HFF-Myc (cell line): ENCODE measurements around the gene MPZL1.
A peak's percentile ranks its signal among the peaks of the same experiment; 100 is the strongest.

Experiments used
- DNase-seq: peaks from one replicate; pipeline ENCODE4 v3.0.0-alpha.2; 2011; ENCODE audit warnings: low read depth; ENCODE audit errors: extremely low read depth
- H3K4me3 ChIP-seq: replicated peaks from 2 replicates; pipeline ENCODE4 v1.5.1; 2011; ENCODE audit warnings: low read depth, mild to moderate bottlenecking, control low read depth, low read length
- TF ChIP-seq, protein P1 (sequence below): IDR thresholded peaks from 2 replicates; pipeline ENCODE4 v1.5.1; 2012; ENCODE audit warnings: mild to moderate bottlenecking, low read depth, low read length, control low read depth; ENCODE audit errors: missing control alignments

The MPZL1 gene

DNA sequence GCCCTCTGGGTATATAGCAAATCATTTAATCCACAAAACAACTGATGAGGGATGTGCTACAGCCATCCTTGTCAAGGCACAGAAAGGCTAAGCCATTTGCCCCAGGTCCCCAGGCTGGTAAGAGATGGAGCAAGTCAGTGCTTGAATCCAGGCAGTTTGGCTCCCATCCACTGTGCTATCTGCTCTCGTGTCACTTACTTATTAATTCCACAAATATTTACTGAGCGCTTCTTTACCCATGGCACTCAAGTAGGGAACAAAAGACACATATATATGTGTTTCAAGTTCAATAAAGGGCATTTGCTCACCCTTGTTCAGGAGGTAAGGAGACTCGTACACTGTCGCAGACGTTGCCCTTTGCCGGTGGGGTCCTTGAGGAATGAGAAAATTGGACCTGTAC lies 38.6 kb upstream of the MPZL1 start:
- H3K4me3 ChIP-seq, result no peak overlapping the region
- TF ChIP-seq, protein P1, sequence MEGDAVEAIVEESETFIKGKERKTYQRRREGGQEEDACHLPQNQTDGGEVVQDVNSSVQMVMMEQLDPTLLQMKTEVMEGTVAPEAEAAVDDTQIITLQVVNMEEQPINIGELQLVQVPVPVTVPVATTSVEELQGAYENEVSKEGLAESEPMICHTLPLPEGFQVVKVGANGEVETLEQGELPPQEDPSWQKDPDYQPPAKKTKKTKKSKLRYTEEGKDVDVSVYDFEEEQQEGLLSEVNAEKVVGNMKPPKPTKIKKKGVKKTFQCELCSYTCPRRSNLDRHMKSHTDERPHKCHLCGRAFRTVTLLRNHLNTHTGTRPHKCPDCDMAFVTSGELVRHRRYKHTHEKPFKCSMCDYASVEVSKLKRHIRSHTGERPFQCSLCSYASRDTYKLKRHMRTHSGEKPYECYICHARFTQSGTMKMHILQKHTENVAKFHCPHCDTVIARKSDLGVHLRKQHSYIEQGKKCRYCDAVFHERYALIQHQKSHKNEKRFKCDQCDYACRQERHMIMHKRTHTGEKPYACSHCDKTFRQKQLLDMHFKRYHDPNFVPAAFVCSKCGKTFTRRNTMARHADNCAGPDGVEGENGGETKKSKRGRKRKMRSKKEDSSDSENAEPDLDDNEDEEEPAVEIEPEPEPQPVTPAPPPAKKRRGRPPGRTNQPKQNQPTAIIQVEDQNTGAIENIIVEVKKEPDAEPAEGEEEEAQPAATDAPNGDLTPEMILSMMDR, result no peak
- no peak for DNase-seq

DNA sequence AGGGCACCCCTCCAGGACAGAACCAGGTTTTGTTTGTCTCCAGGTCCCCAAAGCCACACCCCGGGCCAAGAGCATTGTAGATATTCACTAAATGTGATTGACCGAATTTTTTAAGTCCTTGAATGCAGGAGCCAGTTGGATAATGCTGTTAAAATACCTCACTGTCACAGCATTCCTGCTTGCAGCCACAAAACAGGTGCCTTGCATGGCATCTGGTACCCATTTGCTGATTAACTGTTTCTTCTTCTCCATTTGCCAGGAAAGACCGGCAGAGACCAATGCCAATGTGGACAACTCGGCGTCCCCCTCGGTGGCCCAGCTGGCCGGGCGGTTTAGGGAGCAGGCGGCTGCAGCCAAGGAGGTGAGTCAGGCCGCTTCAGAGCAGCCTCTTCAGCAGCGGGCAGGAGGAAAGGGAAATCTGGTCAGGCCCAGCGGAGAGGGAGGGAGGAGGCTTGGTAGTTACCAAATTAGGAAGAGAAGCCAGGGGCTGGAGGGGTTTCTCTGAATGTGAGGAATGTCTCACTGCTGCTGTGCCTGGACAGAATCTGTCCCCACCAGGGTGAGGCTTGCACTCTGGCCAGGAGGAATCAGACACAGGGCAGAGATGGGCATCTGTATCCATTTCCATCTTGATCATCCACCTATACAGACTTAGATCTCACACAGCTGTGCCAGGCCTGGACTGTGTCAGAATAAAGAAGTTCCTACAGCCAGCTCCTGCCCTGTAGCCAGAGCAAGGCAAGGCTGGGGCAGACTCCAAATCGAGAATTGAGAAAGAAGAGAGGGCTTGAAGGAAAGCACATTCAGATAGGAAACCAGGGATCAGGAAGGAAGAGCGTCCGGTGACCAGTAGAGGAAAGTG lies 37.9 kb upstream of the MPZL1 start:
- no peak overlapping the region for H3K4me3 ChIP-seq
- TF ChIP-seq, protein P1, result no peak
- DNase-seq, result no peak

DNA sequence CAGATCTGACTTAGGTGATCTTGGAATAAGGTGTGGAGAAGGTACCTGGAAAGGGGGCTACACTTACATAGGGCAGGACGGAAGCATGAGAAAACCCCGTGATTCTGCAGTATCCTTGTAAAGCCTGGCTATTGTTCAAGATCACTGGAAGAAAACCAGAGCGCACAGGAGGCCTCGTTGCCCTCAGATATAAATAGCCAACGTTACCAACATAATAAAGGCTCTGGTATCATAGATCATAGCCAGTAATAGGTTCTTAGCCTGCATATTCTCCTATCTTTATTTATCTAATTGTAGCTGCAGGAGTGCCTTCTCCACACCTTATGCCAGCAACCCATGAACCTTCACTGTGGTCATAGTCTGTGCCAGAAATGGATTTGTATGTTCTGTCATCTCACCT lies 35.9 kb upstream of the MPZL1 start:
- H3K4me3 ChIP-seq, result no peak overlapping the region
- DNase-seq, result no peak
- TF ChIP-seq, protein P1, result no peak

DNA sequence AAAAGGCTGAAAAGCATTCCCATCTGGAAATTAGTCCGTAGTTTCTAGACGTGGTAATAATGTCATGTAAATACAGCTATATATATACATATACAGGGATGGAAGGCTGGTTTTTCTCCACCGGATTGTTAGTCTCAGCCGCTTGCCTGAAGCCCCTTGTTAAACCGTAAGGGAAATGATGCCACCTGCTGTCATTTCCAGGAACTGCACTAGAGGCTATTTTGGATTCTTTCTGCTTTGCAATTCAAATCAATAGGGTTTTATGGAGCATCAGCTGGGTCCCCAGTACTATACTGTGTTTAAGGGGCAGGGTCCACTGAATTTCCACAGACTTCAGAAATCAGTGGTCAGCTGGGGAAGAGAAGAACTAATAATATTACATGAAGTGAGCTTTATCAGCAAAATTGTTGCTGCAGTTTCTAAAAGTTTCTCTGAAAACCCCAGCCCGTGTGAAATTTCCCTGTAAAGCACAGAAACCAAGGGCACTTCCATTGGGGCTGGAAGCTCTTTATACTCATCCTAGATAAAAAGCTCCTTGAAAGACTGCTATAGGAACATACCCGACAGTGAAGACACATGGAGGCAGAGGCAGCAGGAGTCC lies 33.8 kb upstream of the MPZL1 start:
- peak; percentile 66 for DNase-seq

DNA sequence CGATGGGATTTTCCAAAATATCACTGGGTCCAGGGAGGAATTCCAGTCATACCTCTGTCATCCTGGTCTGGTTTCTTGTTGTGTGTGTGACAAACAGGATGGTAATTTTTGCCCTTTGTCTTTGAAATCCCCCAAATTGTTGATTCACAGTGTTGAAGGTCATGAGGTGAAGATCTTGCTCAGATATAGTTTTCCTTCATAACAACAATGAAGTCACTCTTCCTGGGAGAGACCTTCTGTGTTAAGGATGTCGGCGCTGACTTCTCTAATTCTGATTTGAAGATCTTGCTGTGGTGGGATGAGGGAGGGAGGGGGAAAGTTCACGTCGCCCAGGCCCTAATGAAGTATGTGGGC lies 32.2 kb upstream of the MPZL1 start:
- DNase-seq, result no peak
- TF ChIP-seq, protein P1, result no peak
- H3K4me3 ChIP-seq, result no peak overlapping the region

More for the DNA sequence above, 33.8 kb upstream of the MPZL1 start:
- no peak overlapping the region for H3K4me3 ChIP-seq
- TF ChIP-seq, protein P1, result peak; percentile 90

DNA sequence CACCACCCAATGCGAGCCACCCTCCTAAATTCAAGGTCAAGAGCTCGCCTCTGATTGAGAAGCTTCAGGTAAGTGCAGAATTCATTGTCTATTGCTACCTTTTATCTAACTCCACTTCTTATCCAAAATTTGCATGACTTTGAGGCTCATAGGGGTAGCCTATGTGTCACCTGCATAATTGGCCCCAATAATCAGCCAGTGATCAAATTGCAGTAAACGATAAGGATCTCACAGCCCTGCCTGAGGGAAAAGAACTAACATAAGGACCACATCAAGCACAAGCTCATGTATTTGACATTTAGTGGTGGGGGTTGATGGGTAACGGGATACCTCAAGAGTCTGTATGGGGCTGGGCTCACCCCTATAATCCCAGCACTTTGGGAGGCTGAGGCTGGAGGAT lies 31.7 kb upstream of the MPZL1 start:
- TF ChIP-seq, protein P1, result no peak
- DNase-seq, result no peak

More for the DNA sequence above, 31.7 kb upstream of the MPZL1 start:
- H3K4me3 ChIP-seq, result no peak overlapping the region
